Measurements from ENCODE around the gene NAV3. TPM values are rescaled to one million over a fixed set of nuclear protein-coding genes. Genes with fewer than 3 reads are reported as not detected.

NAV3 gene
- total RNA-seq, 1 experiment from 2014 or later: 2.5 TPM

DNA sequence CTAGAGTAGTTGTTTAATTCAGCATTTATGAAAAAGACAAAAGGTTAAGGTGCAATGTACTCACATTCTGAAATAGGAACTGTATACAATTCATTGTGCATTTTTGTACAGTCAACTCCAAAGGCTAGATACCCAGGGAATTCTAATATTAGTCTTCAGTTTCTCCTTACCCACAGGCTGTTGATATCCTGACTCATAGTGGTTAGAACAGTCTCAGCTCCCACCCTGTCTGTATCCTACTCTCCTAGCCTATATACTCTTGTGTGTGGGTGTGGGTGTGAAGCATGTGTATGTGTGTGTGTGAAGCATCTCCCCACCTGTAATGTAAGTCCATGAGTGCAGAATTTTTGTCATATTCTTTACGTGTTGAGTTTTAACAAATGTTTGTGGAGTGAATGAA is 229.5 kb downstream of the NAV3 start:
- TF ChIP-seq TCF7L2 (IDR thresholded peaks at IDR 0.05; ENCODE audit: low read depth, low read length): no peak
- TF ChIP-seq SIN3A (IDR thresholded peaks at IDR 0.05; ENCODE audit: borderline replicate concordance, insufficient read depth, low read depth, low read length): no peak
- TF ChIP-seq, protein P1, sequence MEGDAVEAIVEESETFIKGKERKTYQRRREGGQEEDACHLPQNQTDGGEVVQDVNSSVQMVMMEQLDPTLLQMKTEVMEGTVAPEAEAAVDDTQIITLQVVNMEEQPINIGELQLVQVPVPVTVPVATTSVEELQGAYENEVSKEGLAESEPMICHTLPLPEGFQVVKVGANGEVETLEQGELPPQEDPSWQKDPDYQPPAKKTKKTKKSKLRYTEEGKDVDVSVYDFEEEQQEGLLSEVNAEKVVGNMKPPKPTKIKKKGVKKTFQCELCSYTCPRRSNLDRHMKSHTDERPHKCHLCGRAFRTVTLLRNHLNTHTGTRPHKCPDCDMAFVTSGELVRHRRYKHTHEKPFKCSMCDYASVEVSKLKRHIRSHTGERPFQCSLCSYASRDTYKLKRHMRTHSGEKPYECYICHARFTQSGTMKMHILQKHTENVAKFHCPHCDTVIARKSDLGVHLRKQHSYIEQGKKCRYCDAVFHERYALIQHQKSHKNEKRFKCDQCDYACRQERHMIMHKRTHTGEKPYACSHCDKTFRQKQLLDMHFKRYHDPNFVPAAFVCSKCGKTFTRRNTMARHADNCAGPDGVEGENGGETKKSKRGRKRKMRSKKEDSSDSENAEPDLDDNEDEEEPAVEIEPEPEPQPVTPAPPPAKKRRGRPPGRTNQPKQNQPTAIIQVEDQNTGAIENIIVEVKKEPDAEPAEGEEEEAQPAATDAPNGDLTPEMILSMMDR (IDR thresholded peaks at IDR 0.05): no peak
- no peak for TF ChIP-seq POLR2AphosphoS5 (IDR thresholded peaks at IDR 0.05; ENCODE audit: low read depth, low read length)
- TF ChIP-seq, protein P2, sequence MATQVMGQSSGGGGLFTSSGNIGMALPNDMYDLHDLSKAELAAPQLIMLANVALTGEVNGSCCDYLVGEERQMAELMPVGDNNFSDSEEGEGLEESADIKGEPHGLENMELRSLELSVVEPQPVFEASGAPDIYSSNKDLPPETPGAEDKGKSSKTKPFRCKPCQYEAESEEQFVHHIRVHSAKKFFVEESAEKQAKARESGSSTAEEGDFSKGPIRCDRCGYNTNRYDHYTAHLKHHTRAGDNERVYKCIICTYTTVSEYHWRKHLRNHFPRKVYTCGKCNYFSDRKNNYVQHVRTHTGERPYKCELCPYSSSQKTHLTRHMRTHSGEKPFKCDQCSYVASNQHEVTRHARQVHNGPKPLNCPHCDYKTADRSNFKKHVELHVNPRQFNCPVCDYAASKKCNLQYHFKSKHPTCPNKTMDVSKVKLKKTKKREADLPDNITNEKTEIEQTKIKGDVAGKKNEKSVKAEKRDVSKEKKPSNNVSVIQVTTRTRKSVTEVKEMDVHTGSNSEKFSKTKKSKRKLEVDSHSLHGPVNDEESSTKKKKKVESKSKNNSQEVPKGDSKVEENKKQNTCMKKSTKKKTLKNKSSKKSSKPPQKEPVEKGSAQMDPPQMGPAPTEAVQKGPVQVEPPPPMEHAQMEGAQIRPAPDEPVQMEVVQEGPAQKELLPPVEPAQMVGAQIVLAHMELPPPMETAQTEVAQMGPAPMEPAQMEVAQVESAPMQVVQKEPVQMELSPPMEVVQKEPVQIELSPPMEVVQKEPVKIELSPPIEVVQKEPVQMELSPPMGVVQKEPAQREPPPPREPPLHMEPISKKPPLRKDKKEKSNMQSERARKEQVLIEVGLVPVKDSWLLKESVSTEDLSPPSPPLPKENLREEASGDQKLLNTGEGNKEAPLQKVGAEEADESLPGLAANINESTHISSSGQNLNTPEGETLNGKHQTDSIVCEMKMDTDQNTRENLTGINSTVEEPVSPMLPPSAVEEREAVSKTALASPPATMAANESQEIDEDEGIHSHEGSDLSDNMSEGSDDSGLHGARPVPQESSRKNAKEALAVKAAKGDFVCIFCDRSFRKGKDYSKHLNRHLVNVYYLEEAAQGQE (IDR thresholded peaks at IDR 0.05; ENCODE audit: insufficient read depth in 1 of 2, low read depth in 2 of 2, low read length in 1 of 2): no peak
- Histone ChIP-seq H3K27me3 (ENCODE audit: control insufficient read depth, insufficient read depth, low read length) (no peaks in the 10 kb centered on the region), H3K27ac (ENCODE audit: low read length) (no peak overlapping the region), H3K4me1 (ENCODE audit: control insufficient read depth, insufficient read depth, low read length) (no peaks in the 10 kb centered on the region), H3K4me3 (ENCODE audit: low read depth in 2 of 2, low read length in 2 of 2) (no peak overlapping the region), H3K9me3 (ENCODE audit: control insufficient read depth, insufficient read depth, low read depth, low read length) (no peaks in the 10 kb centered on the region), H3K36me3 (ENCODE audit: control insufficient read depth, insufficient read depth, low read length) (no peaks in the 10 kb centered on the region; the same call in 1 of the 2 replicates)
- in situ Hi-C loops (cut with HindIII; ENCODE audit: low pct_unique_long_range_greater_than_20kb, low sequenced_read_pairs) (no loop called here), intact Hi-C loops (cut with micrococcal nuclease; ENCODE audit: unreplicated experiment) (no loop called here)
- BruUV-seq (replicated peaks): no TSS peak
- POLR2A ChIA-PET: no interaction called here
- ATAC-seq: no peak
- no peak for DNase-seq (ENCODE audit: low read depth, low spot score)
- CTCF ChIA-PET: no interaction called here

DNA sequence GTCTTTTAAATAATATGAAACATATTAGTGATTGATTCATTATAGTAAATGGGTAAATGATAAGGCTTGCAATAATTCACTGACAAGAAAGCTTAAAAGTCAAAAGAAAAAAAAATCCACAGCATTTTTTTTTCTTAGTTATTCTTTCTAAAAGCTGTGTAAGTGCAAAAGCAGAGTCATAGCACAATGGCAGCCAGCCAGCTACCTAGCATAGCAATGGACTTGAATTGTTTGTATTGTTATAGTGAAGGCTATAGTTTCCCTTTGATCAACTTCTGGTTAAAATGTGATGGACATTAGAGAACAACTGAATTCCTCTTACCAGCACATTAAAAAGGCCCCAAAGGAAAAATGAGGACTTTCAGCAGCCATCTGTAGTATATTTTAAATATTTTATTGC is 232.1 kb downstream of the NAV3 start:
- Histone ChIP-seq H3K27ac (ENCODE audit: low read length) (no peak overlapping the region), H3K36me3 (ENCODE audit: control insufficient read depth, insufficient read depth, low read length) (no peaks in the 10 kb centered on the region; the same call in 1 of the 2 replicates), H3K4me3 (ENCODE audit: low read depth in 2 of 2, low read length in 2 of 2) (no peak overlapping the region), H3K27me3 (ENCODE audit: control insufficient read depth, insufficient read depth, low read length) (no peaks in the 10 kb centered on the region), H3K9me3 (ENCODE audit: control insufficient read depth, insufficient read depth, low read depth, low read length) (no peaks in the 10 kb centered on the region), H3K4me1 (ENCODE audit: control insufficient read depth, insufficient read depth, low read length) (no peaks in the 10 kb centered on the region)
- ATAC-seq (no peak), DNase-seq (ENCODE audit: low read depth, low spot score) (no peak)
- no TSS peak for BruUV-seq (replicated peaks)
- ChIA-PET CTCF (no interaction called here), POLR2A (no interaction called here)
- in situ Hi-C loops (cut with HindIII; ENCODE audit: low pct_unique_long_range_greater_than_20kb, low sequenced_read_pairs) (no loop called here), intact Hi-C loops (cut with micrococcal nuclease; ENCODE audit: unreplicated experiment) (no loop called here)
- no peak for TF ChIP-seq POLR2AphosphoS5 (IDR thresholded peaks at IDR 0.05; ENCODE audit: low read depth, low read length)
- no peak for TF ChIP-seq TCF7L2 (IDR thresholded peaks at IDR 0.05; ENCODE audit: low read depth, low read length)
- TF ChIP-seq, protein P1 (IDR thresholded peaks at IDR 0.05): no peak
- TF ChIP-seq, protein P2 (IDR thresholded peaks at IDR 0.05; ENCODE audit: insufficient read depth in 1 of 2, low read depth in 2 of 2, low read length in 1 of 2): no peak
- no peak for TF ChIP-seq SIN3A (IDR thresholded peaks at IDR 0.05; ENCODE audit: borderline replicate concordance, insufficient read depth, low read depth, low read length)
